Measurements from ENCODE around the gene LRCH2.

- TF ChIP-seq POLR2AphosphoS5 (IDR thresholded peaks at IDR 0.05) (no peak), EP300 (IDR thresholded peaks at IDR 0.05) (no peak), POLR2A (IDR thresholded peaks at IDR 0.05; ENCODE audit: low read depth) (no peak)
Observed at GRCh38 chrX:115204040-115204439, 29.9 kb downstream of the LRCH2 start.

Data from esophagus muscularis mucosa (tissue), 3 donors.